ENCODE measurements around the gene HGS. TPM values are rescaled to one million over a fixed set of nuclear protein-coding genes. Genes with fewer than 3 reads are reported as not detected.

The HGS gene
- total RNA-seq, 1 experiment from 2014 or later, result 165 TPM

DNA sequence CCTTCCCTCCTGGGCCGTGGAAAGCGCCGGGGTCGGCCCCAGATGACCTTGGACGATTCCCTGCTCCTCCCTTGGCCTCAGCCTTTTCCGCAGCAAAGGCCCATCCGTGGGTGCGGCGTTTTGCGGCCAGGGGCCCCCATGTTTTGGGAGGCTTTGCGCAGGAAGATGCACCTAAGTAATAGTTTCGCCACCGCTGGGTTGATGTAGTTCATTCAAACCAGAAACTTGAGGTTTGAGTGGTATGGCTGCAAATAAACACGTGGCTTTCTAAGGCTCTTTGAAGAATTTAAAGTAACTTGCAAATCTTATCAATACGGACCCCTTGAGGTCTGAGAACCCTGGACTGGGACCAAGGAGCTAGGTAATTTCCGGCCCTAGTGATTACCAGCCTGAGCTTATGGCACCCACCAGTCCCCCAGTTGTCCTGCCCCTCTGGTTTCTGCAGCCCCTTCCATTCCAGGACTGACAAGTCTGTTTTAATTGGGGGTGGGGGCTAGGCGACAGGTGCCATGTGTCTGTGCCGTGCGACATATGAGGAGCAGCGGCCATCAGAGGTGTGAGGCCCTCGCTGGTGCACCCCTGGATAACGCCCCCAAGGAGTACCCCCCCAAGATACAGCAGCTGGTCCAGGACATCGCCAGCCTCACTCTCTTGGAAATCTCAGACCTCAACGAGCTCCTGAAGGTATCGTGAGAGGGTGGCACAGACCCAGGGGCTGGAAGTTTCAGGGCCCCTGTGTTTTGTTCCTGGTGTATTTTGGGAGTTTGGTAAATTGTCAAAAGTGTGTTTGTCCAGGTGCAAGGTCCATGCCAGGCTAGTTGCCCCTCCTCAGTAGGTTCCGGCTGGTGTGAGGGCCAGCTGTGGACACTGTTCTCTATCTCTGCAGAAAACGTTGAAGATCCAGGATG is 20.2 kb downstream of the HGS start:
- DNase-seq (ENCODE audit: low read depth), result no peak

GRCh38 chr17:81705518-81706231 is 21.9 kb downstream of the HGS start:
- no peak for DNase-seq (ENCODE audit: low read depth)

GRCh38 chr17:81706232-81706611 is 22.4 kb downstream of the HGS start:
- DNase-seq (ENCODE audit: low read depth), result no peak

DNA sequence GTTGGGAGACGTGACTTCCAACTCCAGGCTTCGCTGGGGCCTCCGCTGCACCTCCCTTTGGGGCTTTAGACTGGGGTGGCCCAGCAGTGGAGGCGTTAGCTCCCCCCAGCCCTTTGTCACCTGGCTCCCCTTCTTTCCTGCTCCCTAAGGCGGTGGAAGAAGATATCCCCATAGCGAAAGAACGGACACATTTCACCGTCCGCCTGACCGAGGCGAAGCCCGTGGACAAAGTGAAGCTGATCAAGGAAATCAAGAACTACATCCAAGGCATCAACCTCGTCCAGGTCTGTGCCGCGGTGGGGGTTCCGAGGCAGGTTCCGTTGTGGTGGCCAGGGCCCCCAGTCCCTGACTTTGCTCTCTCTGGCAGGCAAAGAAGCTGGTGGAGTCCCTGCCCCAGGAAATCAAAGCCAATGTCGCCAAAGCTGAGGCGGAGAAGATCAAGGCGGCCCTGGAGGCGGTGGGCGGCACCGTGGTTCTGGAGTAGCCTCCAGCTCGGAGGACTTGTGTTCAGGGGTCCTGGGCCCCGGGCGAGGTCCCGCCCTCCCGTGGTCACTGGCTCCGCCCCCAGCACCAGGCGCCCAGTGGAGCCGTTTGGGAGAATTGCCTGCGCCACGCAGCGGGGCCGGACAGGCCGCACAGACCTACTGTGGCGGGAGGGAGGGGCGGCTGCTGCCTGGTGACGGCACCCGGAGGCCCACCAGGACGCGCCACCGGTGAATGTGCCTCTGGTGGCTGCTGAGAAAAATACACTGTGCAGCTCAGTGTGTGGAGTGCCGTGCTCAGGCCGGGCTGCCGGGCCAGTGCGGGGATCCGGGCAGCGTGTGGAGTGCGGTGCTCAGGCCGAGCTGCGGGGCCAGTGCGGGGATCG is 23.2 kb downstream of the HGS start:
- no peak for DNase-seq (ENCODE audit: low read depth)

- DNase-seq (ENCODE audit: low read depth), result no peak
These were observed 24.2 kb downstream of the HGS start for GRCh38 chr17:81707725-81708646.

- no peak for DNase-seq (ENCODE audit: low read depth)
These were observed 25.0 kb downstream of the HGS start for GRCh38 chr17:81708739-81709185.

DNA sequence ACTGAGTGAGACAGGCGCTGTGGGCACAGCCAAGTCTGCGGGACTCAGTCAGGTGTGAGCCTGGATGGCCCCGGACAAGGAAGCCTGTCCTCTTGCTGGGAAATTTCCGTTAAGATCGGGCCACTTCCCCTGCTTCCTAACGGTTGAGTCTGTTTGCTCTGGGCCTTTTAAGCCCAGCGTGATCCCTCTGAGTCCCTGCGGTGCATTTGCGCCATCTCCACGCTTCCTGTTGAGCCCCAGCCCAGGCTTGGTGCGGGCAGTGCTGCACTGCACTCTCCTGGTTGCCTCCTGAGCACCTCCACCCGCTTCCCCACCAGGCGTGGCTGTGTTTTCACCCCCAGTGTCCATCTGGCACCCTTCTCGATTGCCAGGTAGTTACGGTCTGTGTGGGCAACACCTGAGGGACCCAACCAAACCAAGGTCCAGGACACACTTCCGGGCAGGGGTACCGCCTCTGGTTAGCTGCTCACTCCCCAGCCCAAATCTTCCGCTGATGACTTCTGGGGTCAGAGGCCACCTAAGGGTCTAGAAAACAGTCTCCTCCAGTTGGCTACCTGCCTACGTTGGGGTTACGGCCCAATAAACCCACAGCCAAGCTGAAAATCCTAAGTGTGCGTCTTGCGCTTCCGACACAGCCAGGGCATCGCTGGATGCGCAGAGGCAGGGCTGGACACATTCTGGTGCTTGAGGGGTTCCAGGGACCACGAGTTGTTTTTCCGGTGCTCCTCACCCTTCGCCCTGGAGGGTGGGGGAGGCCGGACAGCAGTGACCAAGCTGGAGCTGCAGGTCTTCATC is 26.9 kb downstream of the HGS start:
- DNase-seq (ENCODE audit: low read depth), result no peak

GRCh38 chr17:81711814-81712467 is 28.1 kb downstream of the HGS start, which contains the start of gene SLC25A10:
Gene SLC25A10, plus strand, starts transcription at chr17:81712284. Its CDS starts 143 bp downstream, at chr17:81712427.
- peak; percentile 89 for DNase-seq (ENCODE audit: low read depth)

GRCh38 chr17:81712468-81713003 is 28.7 kb downstream of the HGS start:
- peak; percentile 46 for DNase-seq (ENCODE audit: low read depth)

GRCh38 chr17:81713004-81713555 is 29.3 kb downstream of the HGS start:
- DNase-seq (ENCODE audit: low read depth), result peak; percentile 60

DNA sequence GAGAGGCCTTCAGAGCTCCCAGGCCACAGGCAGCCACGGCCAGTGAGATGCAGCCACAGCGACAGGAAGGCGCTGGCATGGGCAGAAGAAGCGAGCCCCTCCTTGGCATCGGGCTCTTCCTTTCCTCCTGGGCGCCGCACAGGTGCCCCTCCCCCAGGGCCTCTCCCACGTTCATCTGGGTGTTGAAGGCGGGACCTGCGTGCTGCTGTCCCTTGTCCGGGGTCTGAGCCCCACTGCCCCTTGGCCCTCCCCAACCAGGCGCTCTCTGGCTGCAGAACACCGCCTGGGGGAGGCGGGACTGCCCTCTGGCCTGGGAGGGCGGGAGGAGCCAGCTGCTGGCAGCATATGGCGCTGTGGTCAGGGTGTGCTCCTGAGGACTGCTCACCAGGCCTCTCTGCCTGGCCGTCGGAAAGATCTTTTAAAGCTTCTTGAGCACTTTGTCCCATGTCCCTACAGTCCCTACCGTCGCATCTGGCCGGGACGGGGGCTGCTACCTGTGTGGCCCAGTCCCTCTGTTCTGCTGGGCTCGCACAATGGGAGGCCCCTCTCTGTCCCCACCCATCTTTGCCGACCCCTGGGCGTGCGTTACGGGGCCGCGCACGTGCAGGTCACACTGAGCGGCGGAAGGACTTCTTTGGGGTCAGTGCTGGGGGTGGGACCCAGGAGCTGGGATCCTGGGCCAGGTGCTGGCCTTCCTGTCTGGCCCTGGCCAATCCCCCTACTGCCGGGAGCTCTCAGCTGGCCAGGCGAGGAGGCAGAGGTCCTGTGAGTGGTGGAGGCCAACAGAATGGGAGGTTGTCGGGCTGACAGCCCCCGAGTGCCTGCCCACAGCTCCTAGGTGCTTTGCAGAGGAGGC is 30.0 kb downstream of the HGS start:
- no peak for DNase-seq (ENCODE audit: low read depth)

DNA sequence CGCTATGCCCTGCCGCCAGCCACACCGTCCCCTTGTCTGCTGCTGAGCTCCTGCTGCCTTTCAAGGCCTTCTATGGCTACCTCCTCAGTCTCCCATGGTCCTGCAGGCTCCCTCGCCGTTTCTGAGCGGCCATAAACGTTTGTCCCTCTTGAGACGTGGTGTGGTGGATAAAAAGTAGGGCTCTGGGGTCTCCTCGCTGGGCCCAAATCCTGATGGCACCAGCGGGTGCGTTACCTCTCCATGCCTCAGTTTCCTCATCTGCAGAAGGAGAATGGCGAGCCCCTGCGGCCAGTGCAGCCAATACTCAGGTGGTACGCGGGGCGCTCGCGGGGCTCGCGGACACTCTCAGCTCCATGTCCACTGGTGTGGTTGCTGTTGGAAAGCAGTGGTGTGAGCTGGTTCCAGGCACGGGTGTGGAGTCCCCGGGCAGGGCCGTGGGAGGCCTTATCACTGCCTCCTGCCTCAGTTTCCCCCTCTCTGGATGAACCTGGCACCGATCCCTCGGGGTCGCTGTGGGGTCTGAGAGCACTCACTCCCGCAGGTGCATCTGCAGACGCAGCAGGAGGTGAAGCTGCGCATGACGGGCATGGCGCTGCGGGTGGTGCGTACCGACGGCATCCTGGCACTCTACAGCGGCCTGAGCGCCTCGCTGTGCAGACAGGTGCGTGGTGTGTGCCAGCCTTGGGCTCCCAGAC is 30.7 kb downstream of the HGS start:
- no peak for DNase-seq (ENCODE audit: low read depth)

GRCh38 chr17:81715107-81715871 is 31.5 kb downstream of the HGS start:
- DNase-seq (ENCODE audit: low read depth), result no peak

- no peak for DNase-seq (ENCODE audit: low read depth)
These were observed 32.3 kb downstream of the HGS start for GRCh38 chr17:81715872-81716673.

- no peak for DNase-seq (ENCODE audit: low read depth)
These were observed 32.8 kb downstream of the HGS start for GRCh38 chr17:81716674-81716996.

All from HT1080 (cell line).